Endothelial cell (in vitro differentiated cells): ENCODE measurements around the gene TOR1B. TPM values are rescaled to one million over a fixed set of nuclear protein-coding genes. Genes with fewer than 3 reads are reported as not detected.

Experiments
- DNase-seq: peaks from one replicate; pipeline ENCODE4 v3.0.0; 2021; ENCODE audit warnings: low spot score
- H3K27ac Mint-ChIP-seq: one replicate; pipeline ENCODE4 v1.8.0; 2021; ENCODE audit warnings: mixed read lengths, inconsistent platforms; ENCODE audit not compliant: unreplicated experiment
- H3K27me3 Mint-ChIP-seq: one replicate; pipeline ENCODE4 v1.8.0; 2021; ENCODE audit warnings: mild to moderate bottlenecking, moderate library complexity, mixed read lengths, inconsistent platforms; ENCODE audit not compliant: unreplicated experiment
- H3K36me3 Mint-ChIP-seq: one replicate; pipeline ENCODE4 v1.8.0; 2021; ENCODE audit warnings: mild to moderate bottlenecking, low read depth, mixed read lengths, inconsistent platforms; ENCODE audit not compliant: unreplicated experiment
- H3K4me1 Mint-ChIP-seq: one replicate; pipeline ENCODE4 v1.8.0; 2021; ENCODE audit warnings: mild to moderate bottlenecking, mixed read lengths, inconsistent platforms; ENCODE audit not compliant: unreplicated experiment
- H3K4me3 Mint-ChIP-seq: one replicate; pipeline ENCODE4 v1.8.0; 2021; ENCODE audit warnings: mild to moderate bottlenecking, mixed read lengths, inconsistent platforms; ENCODE audit not compliant: unreplicated experiment
- H3K9me3 Mint-ChIP-seq: one replicate; pipeline ENCODE4 v1.8.0; 2021; ENCODE audit warnings: mixed read lengths, inconsistent platforms; ENCODE audit not compliant: unreplicated experiment
- CTCF ChIP-seq: fragments of 200-600 bp; sonication (generic); IDR thresholded peaks from one replicate; pipeline ENCODE4 v1.5.0; 2021; ENCODE audit warnings: antibody characterized with exemption; ENCODE audit not compliant: unreplicated experiment
- total RNA-seq: library from RNA; stranded (reverse); fragmentation: NEBNext Ultra II Directional; extraction: Animal tissue kit (Norgen Biotek cat#: 25700); gene quantifications from one replicate; pipeline ENCODE4 v1.2.1, GENCODE V29; 2021; ENCODE audit not compliant: unreplicated experiment

TOR1B gene
- total RNA-seq, 1 donor from 2014 or later = 22.8 TPM

- Mint-ChIP-seq H3K4me1 (peaks cover 10% of the 10 kb centered on the region), H3K9me3 (no peaks in the 10 kb centered on the region), H3K27me3 (peaks cover 3% of the 10 kb centered on the region), H3K4me3 (no peak overlapping the region), H3K27ac (no peak overlapping the region), H3K36me3 (peaks cover 13% of the 10 kb centered on the region)
- no peak for TF ChIP-seq CTCF
- DNase-seq = no peak
Observed at GRCh38 chr9:129828051-129828450, 25.1 kb downstream of the TOR1B start.

- TF ChIP-seq CTCF = no peak
- Mint-ChIP-seq H3K36me3 (peaks cover 17% of the 10 kb centered on the region), H3K27me3 (peaks cover 3% of the 10 kb centered on the region), H3K9me3 (no peaks in the 10 kb centered on the region), H3K4me1 (peaks cover 10% of the 10 kb centered on the region), H3K27ac (no peak overlapping the region), H3K4me3 (no peak overlapping the region)
- no peak for DNase-seq
Observed at GRCh38 chr9:129828969-129829368, 26.0 kb downstream of the TOR1B start.

- TF ChIP-seq CTCF = no peak
- peaks cover 5% of the 10 kb centered on the region for H3K4me1 Mint-ChIP-seq
- peaks cover 21% of the 10 kb centered on the region for H3K36me3 Mint-ChIP-seq
- H3K9me3 Mint-ChIP-seq = no peaks in the 10 kb centered on the region
- H3K4me3 Mint-ChIP-seq = no peak overlapping the region
- peaks cover 6% of the 10 kb centered on the region for H3K27me3 Mint-ChIP-seq
- no peak overlapping the region for H3K27ac Mint-ChIP-seq
- DNase-seq = no peak
Observed at GRCh38 chr9:129832982-129833381, 30.0 kb downstream of the TOR1B start.

- peaks cover 16% of the 10 kb centered on the region for H3K4me1 Mint-ChIP-seq
- peaks cover 14% of the 10 kb centered on the region for H3K36me3 Mint-ChIP-seq
- no peak for TF ChIP-seq CTCF
- no peak for DNase-seq
- H3K9me3 Mint-ChIP-seq = no peaks in the 10 kb centered on the region
- peaks cover 6% of the 10 kb centered on the region for H3K27me3 Mint-ChIP-seq
- H3K27ac Mint-ChIP-seq = peak overlapping the region; percentile 77
- peak overlapping the region; percentile 98 for H3K4me3 Mint-ChIP-seq
Observed at GRCh38 chr9:129834489-129835127, 31.6 kb downstream of the TOR1B start.

- Mint-ChIP-seq H3K27ac (peak within 1 kb of the TSS; percentile 77), H3K9me3 (no peaks in the 10 kb centered on the region), H3K4me3 (peak within 1 kb of the TSS; percentile 98), H3K4me1 (peaks cover 16% of the 10 kb centered on the region), H3K27me3 (peaks cover 7% of the 10 kb centered on the region), H3K36me3 (peaks cover 14% of the 10 kb centered on the region)
- peak; percentile 98 for DNase-seq
- no peak for TF ChIP-seq CTCF
Observed at GRCh38 chr9:129835128-129835859, 32.3 kb downstream of the TOR1B start, which contains the start of the genes C9orf78 and USP20. C9orf78 (minus strand) TSS chr9:129835275; CDS start chr9:129835221, 54 bp downstream. USP20 (plus strand) TSS chr9:129835458; CDS start chr9:129852556, 17,098 bp downstream.
